HFFc6 (cell line): ENCODE measurements around the gene MCTP2. TPM values are rescaled to one million over a fixed set of nuclear protein-coding genes. Genes with fewer than 3 reads are reported as not detected.

ENCODE experiments used
- DNase-seq: peaks from one replicate; pipeline ENCODE4 v3.0.0-alpha.2; 2018
- H3K27ac Mint-ChIP-seq: 2 replicates; pipeline ENCODE4 v1.8.0; 2020; ENCODE audit warnings: mild to moderate bottlenecking, mixed read lengths
- H3K27me3 Mint-ChIP-seq: 2 replicates; pipeline ENCODE4 v1.8.0; 2021; ENCODE audit warnings: mild to moderate bottlenecking, moderate library complexity, mixed read lengths; ENCODE audit not compliant: insufficient read depth
- H3K36me3 Mint-ChIP-seq: 2 replicates; pipeline ENCODE4 v1.8.0; 2021; ENCODE audit warnings: low read depth, mixed read lengths
- H3K4me1 Mint-ChIP-seq: 2 replicates; pipeline ENCODE4 v1.8.0; 2020; ENCODE audit warnings: low read depth, mixed read lengths
- H3K4me3 Mint-ChIP-seq: 2 replicates; pipeline ENCODE4 v1.8.0; 2020; ENCODE audit warnings: mild to moderate bottlenecking, moderate library complexity, mixed read lengths
- H3K9me3 Mint-ChIP-seq: 2 replicates; pipeline ENCODE4 v1.8.0; 2020; ENCODE audit warnings: mild to moderate bottlenecking, mixed read lengths
- CTCF ChIP-seq: fragments of 200-600 bp; sonication (generic); IDR thresholded peaks from 2 replicates; pipeline ENCODE4 v1.5.0; 2021; ENCODE audit warnings: antibody characterized with exemption, mild to moderate bottlenecking
- total RNA-seq, 6 experiments: library from RNA; stranded (reverse); fragmentation: NEBNext Ultra II Directional; extraction: Animal tissue kit (Norgen Biotek cat#: 25700); gene quantifications; 2 replicates in 1 of 6; 3 replicates in 5 of 6; pipeline ENCODE4 v1.2.3, GENCODE V29; 2021

MCTP2 gene
- total RNA-seq, 6 experiments from 2014 or later, result 0.63 to 4.4 (median 1.0) TPM

GRCh38 chr15:94386351-94386750 lies 155.0 kb downstream of the MCTP2 start:
- no peak overlapping the region for H3K27ac Mint-ChIP-seq

GRCh38 chr15:94387442-94387841 lies 156.1 kb downstream of the MCTP2 start:
- H3K4me3 Mint-ChIP-seq, result no peak overlapping the region
- H3K36me3 Mint-ChIP-seq, result no peaks in the 10 kb centered on the region
- no peaks in the 10 kb centered on the region; the same call in 1 of the 2 replicates for H3K4me1 Mint-ChIP-seq
- no peak for DNase-seq
- H3K9me3 Mint-ChIP-seq, result peaks cover 17% of the 10 kb centered on the region; the same call in 1 of the 2 replicates
- no peak for TF ChIP-seq CTCF
- no peaks in the 10 kb centered on the region; the same call in 1 of the 2 replicates for H3K27me3 Mint-ChIP-seq
- no peak overlapping the region for H3K27ac Mint-ChIP-seq

More at GRCh38 chr15:94386351-94386750, 155.0 kb downstream of the MCTP2 start:
- H3K9me3 Mint-ChIP-seq, result peaks cover 20% of the 10 kb centered on the region; the same call in 1 of the 2 replicates
- TF ChIP-seq CTCF, result no peak
- no peak overlapping the region for H3K4me3 Mint-ChIP-seq
- no peaks in the 10 kb centered on the region for H3K36me3 Mint-ChIP-seq
- H3K27me3 Mint-ChIP-seq, result no peaks in the 10 kb centered on the region; the same call in 1 of the 2 replicates
- no peak for DNase-seq
- no peaks in the 10 kb centered on the region; the same call in 1 of the 2 replicates for H3K4me1 Mint-ChIP-seq

GRCh38 chr15:94387849-94388441 lies 156.6 kb downstream of the MCTP2 start:
- Mint-ChIP-seq H3K9me3 (peaks cover 15% of the 10 kb centered on the region; the same call in 1 of the 2 replicates), H3K27ac (no peak overlapping the region), H3K36me3 (no peaks in the 10 kb centered on the region), H3K4me3 (no peak overlapping the region), H3K27me3 (no peaks in the 10 kb centered on the region; the same call in 1 of the 2 replicates), H3K4me1 (no peaks in the 10 kb centered on the region; the same call in 1 of the 2 replicates)
- TF ChIP-seq CTCF, result no peak
- DNase-seq, result no peak

GRCh38 chr15:94395640-94396039 lies 164.3 kb downstream of the MCTP2 start:
- DNase-seq, result peak; percentile 49
- H3K9me3 Mint-ChIP-seq, result peaks cover 12% of the 10 kb centered on the region; the same call in 1 of the 2 replicates
- TF ChIP-seq CTCF, result no peak
- no peaks in the 10 kb centered on the region for H3K36me3 Mint-ChIP-seq
- no peak overlapping the region for H3K4me3 Mint-ChIP-seq
- H3K27me3 Mint-ChIP-seq, result no peaks in the 10 kb centered on the region
- no peak overlapping the region for H3K27ac Mint-ChIP-seq
- H3K4me1 Mint-ChIP-seq, result peaks cover 4% of the 10 kb centered on the region; the same call in 1 of the 2 replicates

GRCh38 chr15:94397337-94397736 lies 166.0 kb downstream of the MCTP2 start:
- Mint-ChIP-seq H3K9me3 (peaks cover 12% of the 10 kb centered on the region; the same call in 1 of the 2 replicates), H3K4me1 (peaks cover 4% of the 10 kb centered on the region; the same call in 1 of the 2 replicates), H3K27ac (no peak overlapping the region), H3K4me3 (no peak overlapping the region), H3K27me3 (no peaks in the 10 kb centered on the region), H3K36me3 (no peaks in the 10 kb centered on the region)
- DNase-seq, result no peak
- no peak for TF ChIP-seq CTCF
